Measurements from ENCODE around the gene HTR3E. TPM values are rescaled to one million over a fixed set of nuclear protein-coding genes. Genes with fewer than 3 reads are reported as not detected.

The HTR3E gene, protein sequence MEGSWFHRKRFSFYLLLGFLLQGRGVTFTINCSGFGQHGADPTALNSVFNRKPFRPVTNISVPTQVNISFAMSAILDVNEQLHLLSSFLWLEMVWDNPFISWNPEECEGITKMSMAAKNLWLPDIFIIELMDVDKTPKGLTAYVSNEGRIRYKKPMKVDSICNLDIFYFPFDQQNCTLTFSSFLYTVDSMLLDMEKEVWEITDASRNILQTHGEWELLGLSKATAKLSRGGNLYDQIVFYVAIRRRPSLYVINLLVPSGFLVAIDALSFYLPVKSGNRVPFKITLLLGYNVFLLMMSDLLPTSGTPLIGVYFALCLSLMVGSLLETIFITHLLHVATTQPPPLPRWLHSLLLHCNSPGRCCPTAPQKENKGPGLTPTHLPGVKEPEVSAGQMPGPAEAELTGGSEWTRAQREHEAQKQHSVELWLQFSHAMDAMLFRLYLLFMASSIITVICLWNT
- total RNA-seq (not detected), polyA plus RNA-seq (not detected)

DNA sequence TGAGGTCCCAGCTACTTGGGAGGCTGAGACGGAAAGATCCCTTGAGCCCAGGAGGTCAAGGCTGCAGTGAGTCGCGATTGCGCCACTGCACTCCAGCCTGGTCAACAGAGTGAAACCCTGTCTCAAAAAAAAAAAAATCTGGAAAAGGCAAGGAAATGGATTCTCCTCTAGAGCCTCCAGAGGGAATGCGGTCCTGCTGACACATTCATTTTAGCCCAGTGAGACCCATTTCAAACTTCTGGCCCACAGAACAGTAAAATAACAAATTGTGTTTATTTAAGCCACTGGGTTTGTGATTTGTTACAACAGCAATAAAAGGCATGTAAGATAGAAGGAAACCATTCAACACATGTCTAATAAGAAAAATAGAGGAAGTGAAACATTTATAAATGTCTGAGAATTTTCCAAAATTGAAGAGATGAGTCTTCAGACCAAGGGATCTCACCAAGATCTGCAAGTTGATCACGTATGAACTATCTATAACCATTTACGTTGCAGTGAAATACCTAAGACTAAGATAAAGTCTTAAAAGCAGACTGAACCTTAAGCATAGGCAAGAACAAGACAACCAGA lies at the start of gene HTR3E:
TSS of gene HTR3E (plus strand) at position 254 of the 573 bp plus-strand sequence. CDS start 466 bp downstream, outside the sequence.
- peaks cover 11 to 18% (median 15%) of the 10 kb centered on the region in 5 donors for H3K9me3 Mint-ChIP-seq
- no peaks in the 10 kb centered on the region for H3K4me1 ChIP-seq (ENCODE audit: insufficient read depth, low read length)
- no peaks in the 10 kb centered on the region for H3K27me3 ChIP-seq (ENCODE audit: insufficient read depth, low read length, poor library complexity, severe bottlenecking)
- no peaks in the 10 kb centered on the region for H3K9me3 ChIP-seq (ENCODE audit: low read length)
- H3K27me3 Mint-ChIP-seq = peaks cover 18 to 22% of the 10 kb centered on the region in 2 donors
- POLR2A ChIA-PET = no interaction called here
- H3K4me3 ChIP-seq (ENCODE audit: low read length) = no peak within 1 kb of the TSS
- no peaks in the 10 kb centered on the region for H3K36me3 ChIP-seq (ENCODE audit: insufficient read depth, low read length)
- no peak within 1 kb of the TSS for H3K27ac Mint-ChIP-seq
- H3K4me1 Mint-ChIP-seq = no peaks in the 10 kb centered on the region
- CTCF ChIA-PET = no interaction called here
- no peak for DNase-seq
- H3K27ac ChIP-seq (ENCODE audit: low read depth, low read length) = no peak within 1 kb of the TSS
- H3K36me3 Mint-ChIP-seq = peaks cover 0 to 10% (median 0%) of the 10 kb centered on the region in 3 donors
- H3K4me3 Mint-ChIP-seq = no peak within 1 kb of the TSS

DNA sequence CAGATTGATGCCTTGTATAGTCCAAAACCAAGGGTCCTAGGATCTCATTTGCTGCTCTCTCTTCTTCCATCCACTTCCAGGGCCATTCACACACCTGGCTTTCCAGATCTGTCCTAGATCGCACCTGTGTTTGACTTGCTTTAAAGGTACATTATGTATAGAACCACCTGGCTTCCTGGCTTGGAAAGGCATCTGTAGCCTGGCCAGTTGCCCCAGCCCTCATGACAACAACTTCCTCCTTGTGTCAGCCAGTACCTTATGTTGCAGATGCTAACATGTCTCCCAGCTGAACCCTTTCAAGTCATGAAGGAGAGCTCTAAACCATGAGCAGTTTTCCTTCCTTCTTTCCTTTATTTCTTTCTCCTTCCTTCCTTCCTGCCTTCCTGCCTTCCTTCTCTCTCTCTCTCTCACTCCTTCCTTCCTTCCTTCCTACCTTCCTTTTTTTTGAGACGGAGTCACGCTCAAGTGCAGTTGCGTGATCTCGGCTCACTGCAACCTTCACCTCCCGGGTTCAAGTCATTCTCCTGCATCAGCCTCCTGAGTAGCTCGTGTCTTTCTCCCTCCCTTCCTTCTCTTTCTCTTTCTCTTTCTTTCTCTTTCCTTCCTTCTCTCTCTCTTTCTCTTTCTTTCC lies 46.5 kb upstream of the HTR3E start:
- H3K9me3 Mint-ChIP-seq = no peaks in the 10 kb centered on the region
- H3K4me3 Mint-ChIP-seq = no peak overlapping the region
- H3K36me3 Mint-ChIP-seq = no peaks in the 10 kb centered on the region
- Histone ChIP-seq H3K27me3 (ENCODE audit: insufficient read depth, low read length, poor library complexity, severe bottlenecking) (no peaks in the 10 kb centered on the region), H3K4me1 (ENCODE audit: insufficient read depth, low read length) (no peaks in the 10 kb centered on the region), H3K36me3 (ENCODE audit: insufficient read depth, low read length) (no peaks in the 10 kb centered on the region), H3K27ac (ENCODE audit: low read depth, low read length) (no peak overlapping the region), H3K9me3 (ENCODE audit: low read length) (no peaks in the 10 kb centered on the region), H3K4me3 (ENCODE audit: low read length) (no peak overlapping the region)
- H3K27ac Mint-ChIP-seq = no peak overlapping the region
- DNase-seq = no peak
- ChIA-PET CTCF (no interaction called here), POLR2A (no interaction called here)
- H3K4me1 Mint-ChIP-seq = no peaks in the 10 kb centered on the region
- peaks cover 7 to 23% of the 10 kb centered on the region in 2 donors for H3K27me3 Mint-ChIP-seq

DNA sequence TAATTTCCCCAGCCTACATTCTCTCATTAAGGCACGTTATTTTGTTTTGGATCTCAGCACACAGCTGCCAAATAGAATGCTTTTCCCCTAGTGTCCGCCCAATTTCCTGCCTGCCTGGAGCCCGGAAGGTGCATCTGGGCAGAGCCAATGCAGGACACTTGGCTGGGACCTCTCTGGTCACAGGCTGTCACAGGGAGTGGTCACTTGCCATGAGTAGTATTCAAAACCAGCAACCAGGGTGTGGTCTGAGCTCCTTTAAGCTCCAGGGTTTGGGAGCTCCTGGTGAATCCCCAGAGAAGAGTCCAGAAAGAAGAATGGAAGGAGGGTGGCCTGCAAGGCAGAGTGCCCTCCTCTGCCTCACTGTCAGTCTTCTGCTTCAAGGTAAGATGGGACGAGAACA lies 44.1 kb upstream of the HTR3E start, which contains the start of gene HTR3C:
TSS of gene HTR3C (plus strand) at position 281 of the 400 bp plus-strand sequence. CDS start at position 315, 34 bp downstream.
- DNase-seq = no peak
- Histone ChIP-seq H3K36me3 (ENCODE audit: insufficient read depth, low read length) (no peaks in the 10 kb centered on the region), H3K4me1 (ENCODE audit: insufficient read depth, low read length) (no peaks in the 10 kb centered on the region), H3K27ac (ENCODE audit: low read depth, low read length) (no peak within 1 kb of the TSS), H3K27me3 (ENCODE audit: insufficient read depth, low read length, poor library complexity, severe bottlenecking) (no peaks in the 10 kb centered on the region), H3K4me3 (ENCODE audit: low read length) (no peak within 1 kb of the TSS), H3K9me3 (ENCODE audit: low read length) (no peaks in the 10 kb centered on the region)
- H3K27me3 Mint-ChIP-seq = peaks cover 7 to 26% of the 10 kb centered on the region in 2 donors
- H3K4me3 Mint-ChIP-seq = no peak within 1 kb of the TSS
- ChIA-PET CTCF (no interaction called here), POLR2A (no interaction called here)
- no peaks in the 10 kb centered on the region for H3K36me3 Mint-ChIP-seq
- H3K9me3 Mint-ChIP-seq = no peaks in the 10 kb centered on the region
- no peak within 1 kb of the TSS for H3K27ac Mint-ChIP-seq
- H3K4me1 Mint-ChIP-seq = no peaks in the 10 kb centered on the region

DNA sequence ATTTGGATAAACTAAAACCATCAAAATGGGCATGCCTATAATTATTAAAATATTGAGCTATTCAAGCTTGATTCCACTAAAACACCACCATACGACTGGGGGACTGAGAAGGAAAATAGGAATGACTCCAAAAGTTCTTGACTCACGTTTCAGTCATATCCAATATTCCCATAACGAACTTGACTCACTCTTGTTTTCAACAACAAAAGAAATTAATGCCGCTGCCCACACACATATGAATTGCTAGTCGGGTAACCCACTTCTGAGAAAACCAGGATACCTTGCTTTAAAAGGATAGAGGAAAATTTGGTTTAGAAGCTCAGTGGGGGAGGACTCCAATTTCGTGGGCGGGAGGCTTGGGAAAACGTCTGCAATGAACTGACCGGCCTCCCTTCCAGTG lies 38.8 kb upstream of the HTR3E start:
- no peaks in the 10 kb centered on the region for H3K9me3 Mint-ChIP-seq
- peaks cover 2 to 17% of the 10 kb centered on the region in 2 donors for H3K27me3 Mint-ChIP-seq
- POLR2A ChIA-PET = no interaction called here

DNA sequence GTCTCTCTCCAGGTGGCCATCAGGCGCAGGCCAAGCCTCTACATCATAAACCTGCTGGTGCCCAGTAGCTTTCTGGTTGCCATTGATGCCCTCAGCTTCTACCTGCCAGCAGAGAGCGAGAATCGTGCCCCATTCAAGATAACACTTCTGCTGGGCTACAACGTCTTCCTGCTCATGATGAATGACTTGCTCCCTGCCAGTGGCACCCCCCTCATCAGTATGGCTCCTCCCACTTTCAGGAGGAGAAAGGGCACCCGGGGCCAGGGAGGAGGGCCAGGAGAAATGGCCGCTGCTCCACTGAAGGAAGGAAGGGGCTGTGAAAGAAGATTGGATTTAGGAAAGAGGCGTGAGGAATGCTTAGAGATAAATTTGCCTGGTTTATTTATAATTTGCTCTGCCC lies 37.4 kb upstream of the HTR3E start:
- Mint-ChIP-seq H3K36me3 (no peaks in the 10 kb centered on the region), H3K4me1 (no peaks in the 10 kb centered on the region), H3K4me3 (no peak overlapping the region), H3K27me3 (peaks cover 2 to 7% of the 10 kb centered on the region in 2 donors), H3K27ac (no peak overlapping the region), H3K9me3 (no peaks in the 10 kb centered on the region)
- H3K27ac ChIP-seq (ENCODE audit: low read depth, low read length) = no peak overlapping the region
- no peak overlapping the region for H3K4me3 ChIP-seq (ENCODE audit: low read length)
- no peaks in the 10 kb centered on the region for H3K27me3 ChIP-seq (ENCODE audit: insufficient read depth, low read length, poor library complexity, severe bottlenecking)
- no peak for DNase-seq
- H3K36me3 ChIP-seq (ENCODE audit: insufficient read depth, low read length) = no peaks in the 10 kb centered on the region
- no peaks in the 10 kb centered on the region for H3K9me3 ChIP-seq (ENCODE audit: low read length)
- POLR2A ChIA-PET = no interaction called here
- CTCF ChIA-PET = no interaction called here
- H3K4me1 ChIP-seq (ENCODE audit: insufficient read depth, low read length) = no peaks in the 10 kb centered on the region

More for the DNA sequence above, 38.8 kb upstream of the HTR3E start:
- Mint-ChIP-seq H3K27ac (no peak overlapping the region), H3K36me3 (no peaks in the 10 kb centered on the region), H3K4me3 (no peak overlapping the region), H3K4me1 (no peaks in the 10 kb centered on the region)
- H3K27me3 ChIP-seq (ENCODE audit: insufficient read depth, low read length, poor library complexity, severe bottlenecking) = no peaks in the 10 kb centered on the region
- H3K9me3 ChIP-seq (ENCODE audit: low read length) = no peaks in the 10 kb centered on the region
- H3K4me3 ChIP-seq (ENCODE audit: low read length) = no peak overlapping the region
- CTCF ChIA-PET = interaction anchor here (0.9 kb wide), 1 partner anchor 9 kb away, joined by 3 read pairs; no protein-coding TSS in a partner anchor
- no peak for DNase-seq
- no peaks in the 10 kb centered on the region for H3K4me1 ChIP-seq (ENCODE audit: insufficient read depth, low read length)
- no peak overlapping the region for H3K27ac ChIP-seq (ENCODE audit: low read depth, low read length)
- no peaks in the 10 kb centered on the region for H3K36me3 ChIP-seq (ENCODE audit: insufficient read depth, low read length)

DNA sequence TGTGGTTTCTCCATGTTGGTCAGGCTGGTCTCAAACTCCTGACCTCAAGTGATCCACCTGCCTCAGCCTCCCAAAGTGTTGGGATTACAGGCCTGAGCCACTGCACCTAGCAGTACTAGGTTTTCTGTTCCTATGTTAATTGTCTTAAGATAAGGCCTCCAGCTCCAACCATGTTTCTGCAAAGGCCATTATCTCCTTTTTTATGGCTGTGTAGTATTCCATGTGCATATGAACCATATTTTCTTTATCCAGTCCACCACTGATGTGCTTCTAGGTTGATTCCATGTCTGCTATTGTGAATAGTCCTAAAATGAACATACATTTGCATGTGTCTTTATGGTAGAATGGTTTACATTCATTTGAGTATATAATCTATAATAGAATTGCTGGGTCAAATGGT lies 34.2 kb upstream of the HTR3E start:
- Histone ChIP-seq H3K4me3 (ENCODE audit: low read length) (no peak overlapping the region), H3K4me1 (ENCODE audit: insufficient read depth, low read length) (no peaks in the 10 kb centered on the region), H3K9me3 (ENCODE audit: low read length) (no peaks in the 10 kb centered on the region), H3K27me3 (ENCODE audit: insufficient read depth, low read length, poor library complexity, severe bottlenecking) (no peaks in the 10 kb centered on the region), H3K36me3 (ENCODE audit: insufficient read depth, low read length) (no peaks in the 10 kb centered on the region), H3K27ac (ENCODE audit: low read depth, low read length) (no peak overlapping the region)
- H3K4me3 Mint-ChIP-seq = no peak overlapping the region
- H3K9me3 Mint-ChIP-seq = no peaks in the 10 kb centered on the region
- no peaks in the 10 kb centered on the region for H3K4me1 Mint-ChIP-seq
- ChIA-PET CTCF (no interaction called here), POLR2A (no interaction called here)
- no peaks in the 10 kb centered on the region for H3K36me3 Mint-ChIP-seq
- peaks cover 2 to 3% of the 10 kb centered on the region in 2 donors for H3K27me3 Mint-ChIP-seq
- no peak overlapping the region for H3K27ac Mint-ChIP-seq
- DNase-seq = no peak

DNA sequence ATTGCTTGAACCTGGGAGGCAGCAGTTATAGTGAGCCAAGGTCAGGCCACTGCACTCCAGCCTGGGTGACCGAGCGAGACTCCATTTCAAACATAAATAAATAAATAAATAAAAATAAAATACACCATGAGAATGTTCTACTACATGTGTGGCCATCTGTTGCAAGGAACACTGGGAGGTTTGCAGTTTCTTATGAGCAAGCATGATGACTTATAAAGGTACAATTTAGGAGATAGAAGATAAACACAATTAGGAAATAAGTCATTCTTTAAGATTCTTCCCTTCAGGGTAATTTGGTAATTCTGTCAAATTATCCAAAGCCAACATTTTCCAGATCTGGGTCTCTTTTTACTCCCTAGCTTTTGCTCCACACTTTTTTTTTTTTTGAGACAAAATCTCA lies 30.7 kb upstream of the HTR3E start:
- Histone ChIP-seq H3K4me3 (ENCODE audit: low read length) (no peak overlapping the region), H3K4me1 (ENCODE audit: insufficient read depth, low read length) (no peaks in the 10 kb centered on the region), H3K27ac (ENCODE audit: low read depth, low read length) (no peak overlapping the region), H3K36me3 (ENCODE audit: insufficient read depth, low read length) (no peaks in the 10 kb centered on the region), H3K27me3 (ENCODE audit: insufficient read depth, low read length, poor library complexity, severe bottlenecking) (no peaks in the 10 kb centered on the region), H3K9me3 (ENCODE audit: low read length) (no peaks in the 10 kb centered on the region)
- Mint-ChIP-seq H3K9me3 (peaks cover 0 to 5% (median 2%) of the 10 kb centered on the region in 5 donors), H3K27ac (no peak overlapping the region), H3K4me3 (no peak overlapping the region), H3K4me1 (no peaks in the 10 kb centered on the region), H3K27me3 (peaks cover 7 to 19% of the 10 kb centered on the region in 2 donors), H3K36me3 (peaks cover 0 to 2% (median 0%) of the 10 kb centered on the region in 3 donors)
- ChIA-PET CTCF (no interaction called here), POLR2A (no interaction called here)
- no peak for DNase-seq

DNA sequence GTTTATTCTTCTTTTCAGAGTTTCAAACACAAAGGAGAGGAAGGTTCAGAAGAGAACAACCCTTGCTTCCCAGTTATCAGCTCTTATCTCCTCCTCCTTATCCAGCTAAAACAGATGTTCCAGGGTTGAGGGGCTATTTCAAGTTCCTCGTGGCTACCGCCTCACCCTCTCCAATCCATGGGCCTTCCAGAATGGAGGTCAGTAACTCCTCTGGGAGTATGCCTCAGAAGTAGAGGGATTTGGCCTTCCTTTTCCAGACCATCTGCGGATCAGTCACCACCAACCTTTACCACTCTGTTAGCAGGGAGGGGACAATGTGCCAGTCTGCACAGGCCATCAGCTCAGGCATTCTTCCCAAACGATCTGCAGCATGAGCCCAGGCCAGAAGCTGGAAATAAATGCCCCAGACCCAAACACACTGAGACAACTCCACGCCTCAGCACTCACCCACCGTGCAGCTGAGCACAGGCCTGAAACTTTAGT lies 29.2 kb upstream of the HTR3E start:
- H3K36me3 ChIP-seq (ENCODE audit: insufficient read depth, low read length) = no peaks in the 10 kb centered on the region
- H3K27me3 Mint-ChIP-seq = peaks cover 9 to 19% of the 10 kb centered on the region in 2 donors
- H3K4me3 ChIP-seq (ENCODE audit: low read length) = no peak overlapping the region
- H3K27ac Mint-ChIP-seq = no peak overlapping the region
- ChIA-PET POLR2A (no interaction called here), CTCF (interaction anchor here (1.1 kb wide), 1 partner anchor 9 kb away, joined by 3 read pairs; no protein-coding TSS in a partner anchor)
- H3K4me3 Mint-ChIP-seq = no peak overlapping the region
- H3K36me3 Mint-ChIP-seq = peaks cover 0 to 2% (median 0%) of the 10 kb centered on the region in 3 donors
- H3K9me3 ChIP-seq (ENCODE audit: low read length) = no peaks in the 10 kb centered on the region
- H3K4me1 ChIP-seq (ENCODE audit: insufficient read depth, low read length) = no peaks in the 10 kb centered on the region
- no peaks in the 10 kb centered on the region for H3K27me3 ChIP-seq (ENCODE audit: insufficient read depth, low read length, poor library complexity, severe bottlenecking)
- peaks cover 0 to 5% (median 2%) of the 10 kb centered on the region in 5 donors for H3K9me3 Mint-ChIP-seq
- H3K27ac ChIP-seq (ENCODE audit: low read depth, low read length) = no peak overlapping the region
- no peaks in the 10 kb centered on the region for H3K4me1 Mint-ChIP-seq
- DNase-seq = no peak

Measured in CD8-positive, alpha-beta memory T cell (primary cell).